ENCODE data around the gene DDA1.

DDA1 gene

GRCh38 chr19:17275441-17276175 is 33.8 kb upstream of the DDA1 start:
- Histone ChIP-seq H3K27ac (ENCODE audit: low read length) (no peak overlapping the region), H3K27me3 (ENCODE audit: control insufficient read depth, insufficient read depth, low read length) (no peaks in the 10 kb centered on the region), H3K9ac (ENCODE audit: low read length) (no peak overlapping the region), H3K9me3 (ENCODE audit: control insufficient read depth, low read depth, low read length) (no peaks in the 10 kb centered on the region), H3K4me1 (ENCODE audit: control insufficient read depth, low read depth, low read length) (no peaks in the 10 kb centered on the region), H3K36me3 (ENCODE audit: control insufficient read depth, low read depth, low read length) (peaks cover 37% of the 10 kb centered on the region), H3K4me3 (ENCODE audit: low read length) (no peak overlapping the region)

- Histone ChIP-seq H3K4me3 (ENCODE audit: low read length) (no peak overlapping the region), H3K36me3 (ENCODE audit: control insufficient read depth, low read depth, low read length) (peaks cover 18% of the 10 kb centered on the region), H3K27ac (ENCODE audit: low read length) (no peak overlapping the region)
Observed at GRCh38 chr19:17279436-17279835, 29.9 kb upstream of the DDA1 start.

DNA sequence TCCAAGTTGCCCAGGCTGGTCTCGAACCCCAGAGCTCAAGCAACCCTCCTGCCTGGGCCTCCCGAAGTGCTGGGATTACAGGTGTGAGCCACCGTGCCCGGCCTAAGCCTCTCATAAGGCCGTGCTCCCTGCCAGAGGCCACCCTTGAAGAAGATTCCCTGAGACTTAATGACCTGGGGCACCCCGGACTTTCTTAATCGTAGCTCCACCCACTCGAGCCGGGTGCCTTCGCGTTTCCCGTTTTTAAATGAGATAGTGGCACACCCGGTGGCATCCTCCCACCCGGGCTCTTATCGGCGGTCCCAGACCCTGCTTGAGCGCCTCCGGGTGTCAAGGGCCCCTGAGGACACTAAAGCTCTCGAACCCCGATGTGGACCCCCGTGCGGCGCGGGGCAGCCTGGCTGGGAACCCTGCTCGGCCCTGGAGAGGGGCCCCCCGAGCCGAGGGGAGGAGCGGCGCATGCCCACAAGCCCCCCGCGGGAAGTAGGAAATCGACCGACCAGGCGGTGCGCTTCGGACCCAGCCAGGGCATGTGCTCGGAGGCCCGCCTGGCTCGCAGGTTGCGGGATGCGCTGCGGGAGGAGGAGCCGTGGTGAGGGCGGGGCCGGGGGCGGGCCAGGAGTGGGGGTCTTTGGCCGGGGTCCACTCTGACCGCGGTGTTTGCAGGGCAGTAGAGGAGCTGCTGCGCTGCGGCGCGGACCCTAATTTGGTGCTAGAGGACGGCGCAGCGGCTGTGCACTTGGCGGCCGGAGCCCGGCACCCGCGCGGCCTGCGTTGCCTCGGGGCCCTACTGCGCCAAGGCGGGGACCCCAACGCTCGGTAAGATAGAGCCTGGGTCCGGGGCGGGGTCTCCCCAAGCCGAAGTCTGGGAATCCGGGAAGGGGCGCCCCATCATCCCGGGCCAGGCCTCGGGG is 27.7 kb upstream of the DDA1 start, which contains the start of gene ANKLE1:
Gene ANKLE1 (plus strand): TSS at position 511 of the 914 bp plus-strand sequence. CDS start 20 bp downstream, at position 531.
- Histone ChIP-seq H3K4me3 (ENCODE audit: low read length) (peak within 1 kb of the TSS; percentile 49), H3K9ac (ENCODE audit: low read length) (no peak within 1 kb of the TSS), H3K9me3 (ENCODE audit: control insufficient read depth, low read depth, low read length) (no peaks in the 10 kb centered on the region), H3K4me1 (ENCODE audit: control insufficient read depth, low read depth, low read length) (no peaks in the 10 kb centered on the region), H3K27ac (ENCODE audit: low read length) (no peak within 1 kb of the TSS), H3K27me3 (ENCODE audit: control insufficient read depth, insufficient read depth, low read length) (peaks cover 19% of the 10 kb centered on the region), H3K36me3 (ENCODE audit: control insufficient read depth, low read depth, low read length) (peaks cover 6% of the 10 kb centered on the region)

More at GRCh38 chr19:17279436-17279835, 29.9 kb upstream of the DDA1 start:
- Histone ChIP-seq H3K27me3 (ENCODE audit: control insufficient read depth, insufficient read depth, low read length) (peaks cover 19% of the 10 kb centered on the region), H3K4me1 (ENCODE audit: control insufficient read depth, low read depth, low read length) (no peaks in the 10 kb centered on the region), H3K9ac (ENCODE audit: low read length) (no peak overlapping the region), H3K9me3 (ENCODE audit: control insufficient read depth, low read depth, low read length) (no peaks in the 10 kb centered on the region)

DNA sequence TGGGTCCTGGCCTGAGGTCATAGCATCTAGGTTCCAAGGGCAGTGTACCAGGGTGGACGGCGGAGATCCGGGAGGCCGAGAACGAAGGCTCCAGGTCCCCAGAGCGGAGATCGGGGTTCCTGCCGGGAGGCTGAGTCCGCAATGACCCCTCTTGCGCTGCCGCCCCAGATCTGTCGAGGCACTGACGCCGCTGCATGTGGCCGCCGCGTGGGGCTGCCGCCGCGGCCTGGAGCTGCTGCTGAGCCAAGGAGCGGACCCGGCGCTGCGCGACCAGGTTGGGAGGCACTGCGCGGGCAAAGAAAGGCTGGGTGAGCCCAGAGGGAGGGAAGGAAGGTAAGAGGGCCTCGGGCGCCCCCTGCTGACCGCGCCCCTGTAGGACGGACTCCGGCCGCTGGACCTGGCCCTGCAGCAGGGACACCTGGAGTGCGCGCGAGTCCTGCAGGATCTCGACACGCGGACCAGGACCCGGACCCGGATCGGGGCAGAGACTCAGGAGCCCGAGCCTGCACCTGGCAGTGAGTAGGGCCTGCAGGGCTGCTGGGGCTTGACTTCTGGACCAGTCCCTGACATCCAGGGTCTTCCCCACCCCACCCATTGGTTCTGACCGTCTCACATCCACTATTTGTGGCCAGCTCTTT is 26.8 kb upstream of the DDA1 start:
- Histone ChIP-seq H3K36me3 (ENCODE audit: control insufficient read depth, low read depth, low read length) (peaks cover 6% of the 10 kb centered on the region), H3K27ac (ENCODE audit: low read length) (no peak overlapping the region), H3K9me3 (ENCODE audit: control insufficient read depth, low read depth, low read length) (no peaks in the 10 kb centered on the region), H3K4me1 (ENCODE audit: control insufficient read depth, low read depth, low read length) (no peaks in the 10 kb centered on the region), H3K27me3 (ENCODE audit: control insufficient read depth, insufficient read depth, low read length) (peaks cover 19% of the 10 kb centered on the region), H3K4me3 (ENCODE audit: low read length) (peak overlapping the region; percentile 49), H3K9ac (ENCODE audit: low read length) (no peak overlapping the region)

DNA sequence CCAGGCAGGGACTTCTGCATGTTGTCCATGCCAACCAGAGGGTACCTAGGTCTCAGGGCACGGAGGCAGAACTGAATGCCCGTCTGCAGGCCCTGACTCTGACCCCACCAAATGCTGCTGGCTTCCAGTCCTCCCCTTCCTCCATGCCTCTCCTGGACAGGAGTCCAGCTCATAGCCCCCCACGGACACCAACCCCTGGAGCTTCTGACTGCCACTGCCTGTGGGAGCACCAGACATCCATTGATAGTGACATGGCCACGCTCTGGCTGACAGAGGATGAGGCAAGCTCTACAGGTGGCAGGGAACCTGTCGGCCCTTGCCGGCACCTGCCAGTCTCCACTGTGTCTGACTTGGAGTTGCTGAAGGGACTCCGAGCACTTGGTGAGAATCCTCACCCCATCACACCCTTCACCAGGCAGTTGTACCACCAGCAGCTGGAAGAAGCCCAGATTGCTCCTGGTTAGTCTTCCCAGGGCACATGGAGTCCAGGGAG is 25.8 kb upstream of the DDA1 start:
- Histone ChIP-seq H3K4me3 (ENCODE audit: low read length) (no peak overlapping the region), H3K9ac (ENCODE audit: low read length) (no peak overlapping the region), H3K27me3 (ENCODE audit: control insufficient read depth, insufficient read depth, low read length) (peaks cover 19% of the 10 kb centered on the region), H3K9me3 (ENCODE audit: control insufficient read depth, low read depth, low read length) (no peaks in the 10 kb centered on the region), H3K4me1 (ENCODE audit: control insufficient read depth, low read depth, low read length) (no peaks in the 10 kb centered on the region), H3K36me3 (ENCODE audit: control insufficient read depth, low read depth, low read length) (peaks cover 6% of the 10 kb centered on the region), H3K27ac (ENCODE audit: low read length) (no peak overlapping the region)

GRCh38 chr19:17285415-17286135 is 23.8 kb upstream of the DDA1 start:
- H3K27me3 ChIP-seq (ENCODE audit: control insufficient read depth, insufficient read depth, low read length) = peaks cover 19% of the 10 kb centered on the region
- H3K4me3 ChIP-seq (ENCODE audit: low read length) = no peak overlapping the region
- no peaks in the 10 kb centered on the region for H3K36me3 ChIP-seq (ENCODE audit: control insufficient read depth, low read depth, low read length)
- no peaks in the 10 kb centered on the region for H3K4me1 ChIP-seq (ENCODE audit: control insufficient read depth, low read depth, low read length)
- no peaks in the 10 kb centered on the region for H3K9me3 ChIP-seq (ENCODE audit: control insufficient read depth, low read depth, low read length)
- H3K27ac ChIP-seq (ENCODE audit: low read length) = no peak overlapping the region
- no peak overlapping the region for H3K9ac ChIP-seq (ENCODE audit: low read length)

GRCh38 chr19:17286263-17286662 is 23.1 kb upstream of the DDA1 start:
- Histone ChIP-seq H3K27ac (ENCODE audit: low read length) (no peak overlapping the region), H3K36me3 (ENCODE audit: control insufficient read depth, low read depth, low read length) (no peaks in the 10 kb centered on the region), H3K4me1 (ENCODE audit: control insufficient read depth, low read depth, low read length) (no peaks in the 10 kb centered on the region), H3K9me3 (ENCODE audit: control insufficient read depth, low read depth, low read length) (no peaks in the 10 kb centered on the region), H3K9ac (ENCODE audit: low read length) (no peak overlapping the region), H3K27me3 (ENCODE audit: control insufficient read depth, insufficient read depth, low read length) (peaks cover 13% of the 10 kb centered on the region), H3K4me3 (ENCODE audit: low read length) (no peak overlapping the region)

DNA sequence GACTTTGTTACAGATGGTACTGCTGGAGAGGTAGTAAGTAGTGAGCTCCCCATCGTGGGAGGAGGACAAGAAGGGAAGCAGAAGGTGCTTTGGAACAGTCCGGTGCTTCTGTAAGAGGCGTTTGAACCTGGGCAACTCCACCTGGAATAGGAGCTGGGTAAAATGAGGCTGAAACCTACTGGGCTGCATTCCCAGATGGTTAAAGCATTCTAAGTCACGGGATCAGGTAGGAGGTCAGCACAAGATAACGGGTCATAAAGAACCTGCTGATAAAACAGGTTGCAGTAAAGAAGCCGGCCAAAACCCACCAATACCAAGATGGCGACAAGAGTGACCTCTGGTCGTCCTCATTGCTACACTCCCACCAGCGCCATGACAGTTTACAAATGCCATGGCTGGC is 22.6 kb upstream of the DDA1 start:
- no peak overlapping the region for H3K9ac ChIP-seq (ENCODE audit: low read length)
- no peaks in the 10 kb centered on the region for H3K4me1 ChIP-seq (ENCODE audit: control insufficient read depth, low read depth, low read length)
- H3K4me3 ChIP-seq (ENCODE audit: low read length) = no peak overlapping the region
- H3K36me3 ChIP-seq (ENCODE audit: control insufficient read depth, low read depth, low read length) = no peaks in the 10 kb centered on the region
- H3K9me3 ChIP-seq (ENCODE audit: control insufficient read depth, low read depth, low read length) = no peaks in the 10 kb centered on the region
- H3K27me3 ChIP-seq (ENCODE audit: control insufficient read depth, insufficient read depth, low read length) = peaks cover 8% of the 10 kb centered on the region
- H3K27ac ChIP-seq (ENCODE audit: low read length) = no peak overlapping the region

GRCh38 chr19:17289489-17289888 is 19.9 kb upstream of the DDA1 start:
- no peak overlapping the region for H3K4me3 ChIP-seq (ENCODE audit: low read length)
- H3K27ac ChIP-seq (ENCODE audit: low read length) = no peak overlapping the region

DNA sequence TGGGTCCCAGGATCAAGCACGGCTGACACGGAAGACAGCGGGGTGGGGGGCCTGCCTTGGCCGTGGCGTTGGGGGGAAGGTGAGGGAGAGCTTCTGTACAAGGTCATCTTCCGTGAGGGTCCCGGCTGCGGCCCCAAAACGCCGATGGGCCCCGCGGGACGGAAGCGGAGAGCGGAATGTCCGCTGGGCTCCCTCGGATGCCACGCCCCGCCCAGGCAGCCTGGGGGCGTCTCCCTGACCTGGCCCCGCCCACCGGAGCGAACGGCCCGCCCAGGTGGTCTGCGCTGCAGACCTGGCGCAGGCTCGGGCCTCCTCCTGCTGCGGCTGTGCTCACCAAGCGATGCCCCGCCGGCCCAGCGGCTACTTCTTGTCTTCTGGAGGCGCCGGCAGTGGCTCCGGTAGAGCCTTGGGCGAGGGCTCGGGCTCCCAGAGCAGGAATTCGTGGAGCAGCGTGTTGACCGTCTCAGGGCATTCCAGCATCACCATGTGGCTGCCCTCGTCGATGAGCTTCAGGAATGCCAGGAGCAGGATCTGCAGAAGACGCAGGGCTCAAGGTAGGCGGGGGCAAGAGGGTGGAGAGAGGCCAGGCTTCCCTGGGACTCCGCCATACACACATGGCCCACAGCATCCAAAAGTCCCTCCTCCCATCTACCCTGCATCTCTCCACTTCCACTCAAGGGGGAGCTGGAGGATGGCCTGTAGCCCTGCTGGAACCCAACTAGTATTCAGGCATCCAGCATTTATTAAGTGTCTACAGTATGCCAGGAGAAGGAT is 16.9 kb upstream of the DDA1 start:
- Histone ChIP-seq H3K36me3 (ENCODE audit: control insufficient read depth, low read depth, low read length) (no peaks in the 10 kb centered on the region), H3K4me3 (ENCODE audit: low read length) (peak overlapping the region; percentile 60), H3K4me1 (ENCODE audit: control insufficient read depth, low read depth, low read length) (peaks cover 3% of the 10 kb centered on the region), H3K27me3 (ENCODE audit: control insufficient read depth, insufficient read depth, low read length) (no peaks in the 10 kb centered on the region), H3K9me3 (ENCODE audit: control insufficient read depth, low read depth, low read length) (no peaks in the 10 kb centered on the region), H3K9ac (ENCODE audit: low read length) (peak overlapping the region; percentile 66), H3K27ac (ENCODE audit: low read length) (peak overlapping the region; percentile 50)

More at GRCh38 chr19:17289489-17289888, 19.9 kb upstream of the DDA1 start:
- Histone ChIP-seq H3K9me3 (ENCODE audit: control insufficient read depth, low read depth, low read length) (no peaks in the 10 kb centered on the region), H3K4me1 (ENCODE audit: control insufficient read depth, low read depth, low read length) (peaks cover 3% of the 10 kb centered on the region), H3K36me3 (ENCODE audit: control insufficient read depth, low read depth, low read length) (no peaks in the 10 kb centered on the region), H3K9ac (ENCODE audit: low read length) (no peak overlapping the region), H3K27me3 (ENCODE audit: control insufficient read depth, insufficient read depth, low read length) (no peaks in the 10 kb centered on the region)
